ENCODE measurements around the gene SLC36A4.
"Not testable (repeated sequence)": the region's sequence is repeated elsewhere in the genome, so short reads cannot be mapped to it uniquely, and the experiment has no call there.

SLC36A4 gene

GRCh38 chr11:93122535-93123235 is 75.1 kb downstream of the SLC36A4 start:
- no peak for DNase-seq (ENCODE audit: low read depth in 3 of 3)

DNA sequence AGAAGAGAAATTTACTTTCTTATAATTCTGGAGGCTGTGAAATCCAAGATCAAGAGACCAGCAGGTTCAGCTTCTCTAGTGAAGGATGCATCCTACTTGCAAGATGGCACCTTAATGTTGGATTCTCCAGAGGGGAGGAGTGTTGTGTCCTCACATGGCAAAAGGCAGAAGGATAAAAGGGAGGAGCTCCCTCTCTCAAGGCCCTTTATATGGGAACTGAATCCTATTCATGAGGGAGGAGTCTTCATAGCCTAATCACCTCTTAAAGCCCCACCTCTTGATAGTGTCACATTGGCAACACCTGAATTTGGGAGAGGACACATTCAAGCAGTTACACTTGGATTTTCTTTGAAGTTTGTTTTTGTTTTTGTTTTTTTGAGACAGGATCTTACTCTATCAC is 79.5 kb downstream of the SLC36A4 start:
- DNase-seq (ENCODE audit: low read depth in 3 of 3) = no peak

- DNase-seq (ENCODE audit: low read depth in 3 of 3) = no peak
Observed at GRCh38 chr11:93117565-93117964, 80.2 kb downstream of the SLC36A4 start.

DNA sequence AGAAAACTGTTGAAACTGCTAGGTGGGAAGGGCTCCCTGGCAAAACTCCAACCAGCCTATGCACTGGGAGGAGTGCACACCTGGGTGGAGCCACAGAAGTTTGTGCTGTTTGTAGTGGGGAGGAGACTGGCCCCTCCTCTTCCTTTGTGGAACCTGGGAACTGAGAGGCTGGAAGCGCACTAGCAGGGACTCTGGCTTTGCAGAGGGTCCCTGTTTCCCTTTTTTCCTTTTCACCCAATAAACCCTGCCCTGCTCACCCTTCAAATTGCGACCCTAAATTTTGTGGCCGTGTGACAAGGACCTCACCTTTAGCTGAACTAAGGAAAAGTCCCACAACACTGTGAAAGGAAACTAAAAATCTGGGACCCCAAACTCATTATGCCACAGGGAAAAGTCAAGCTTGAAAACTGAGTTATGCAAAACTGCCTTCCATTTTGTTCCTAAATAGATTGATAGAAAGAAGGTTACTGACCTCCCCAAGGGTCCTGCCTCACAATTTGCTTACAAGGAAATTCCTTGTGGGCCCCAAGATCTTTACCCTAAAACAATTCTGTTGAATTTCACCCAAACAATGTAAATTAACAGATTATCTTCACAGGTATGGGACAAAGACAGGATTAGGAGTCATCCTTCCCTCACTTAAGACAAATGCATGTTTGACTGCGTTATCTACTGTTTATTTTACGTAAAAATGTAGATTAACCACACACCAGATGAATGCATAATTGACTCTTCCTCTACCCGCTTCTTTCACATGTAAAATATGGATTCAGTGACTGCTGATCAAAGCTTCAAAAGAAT is 81.0 kb downstream of the SLC36A4 start:
- no peak for DNase-seq (ENCODE audit: low read depth in 3 of 3)

GRCh38 chr11:93114304-93114703 is 83.5 kb downstream of the SLC36A4 start:
- no peak for DNase-seq (ENCODE audit: low read depth in 3 of 3)

DNA sequence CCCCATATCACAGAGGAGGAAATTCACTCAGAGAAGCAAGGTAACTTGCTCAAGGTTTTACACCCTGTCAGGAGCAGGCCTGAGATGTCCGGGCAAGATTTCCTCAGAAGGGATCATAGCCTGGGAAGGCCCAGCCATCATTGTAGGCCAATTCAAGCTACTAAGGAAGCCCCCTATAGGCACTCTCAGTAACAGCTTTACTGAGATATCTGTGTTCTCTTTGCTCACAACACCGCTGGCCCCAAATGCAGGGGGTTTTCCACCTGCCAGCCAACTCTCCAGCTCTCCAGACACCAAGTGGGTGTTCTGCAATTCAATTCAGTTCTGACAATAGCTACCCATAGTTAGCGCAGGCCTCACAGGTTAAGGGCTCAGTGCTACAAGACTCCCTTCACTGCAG is 84.0 kb downstream of the SLC36A4 start:
- no peak for DNase-seq (ENCODE audit: low read depth in 3 of 3)

DNA sequence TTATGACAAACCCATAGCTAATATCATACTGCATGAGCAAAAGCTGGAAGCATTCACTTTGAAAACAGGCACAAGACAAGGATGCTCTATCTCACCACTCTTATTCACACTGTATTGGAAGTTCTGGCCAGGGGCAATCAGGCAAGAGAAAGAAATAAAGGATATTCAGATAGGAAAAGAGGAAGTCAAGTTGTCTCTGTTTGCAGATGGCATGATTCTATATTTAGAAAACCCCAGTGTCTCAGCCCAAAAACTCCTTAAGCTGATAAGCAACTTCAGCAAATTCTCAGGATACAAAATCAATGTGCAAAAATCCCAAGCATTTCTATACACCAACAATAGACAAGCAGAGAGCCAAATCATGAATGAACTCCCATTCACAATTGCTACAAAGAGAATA is 86.6 kb downstream of the SLC36A4 start:
- not testable (repeated sequence) for DNase-seq (ENCODE audit: low read depth in 3 of 3)

GRCh38 chr11:93100211-93100610 is 97.6 kb downstream of the SLC36A4 start:
- no peak for DNase-seq (ENCODE audit: low read depth in 3 of 3)

- DNase-seq (ENCODE audit: low read depth in 3 of 3) = no peak
Observed at GRCh38 chr11:93099806-93100205, 98.0 kb downstream of the SLC36A4 start.

Measured in stimulated activated CD4-positive, alpha-beta T cell treated with anti-CD3 and anti-CD28 coated beads, TNF-alpha, amount 100 ng/mL, for 4 hours (primary cell).